ENCODE data around the gene VEPH1. TPM values are rescaled to one million over a fixed set of nuclear protein-coding genes. Genes with fewer than 3 reads are reported as not detected.

Gene VEPH1
- total and polyA plus RNA-seq, 9 of the 15 experiments (the other 6 are each of a cell fraction or from before 2014, with no cell fraction given) = 4.5 to 15.6 (median 5.8) TPM

- TF ChIP-seq THRA (IDR thresholded peaks at IDR 0.05) = no peak
- no peak for TF ChIP-seq PYGO2 (tag; IDR thresholded peaks at IDR 0.05)
- TF ChIP-seq HLTF (IDR thresholded peaks at IDR 0.05) = no peak
- no peak for TF ChIP-seq MCM5 (IDR thresholded peaks at IDR 0.05; ENCODE audit: low read depth)
- TF ChIP-seq SFPQ (IDR thresholded peaks at IDR 0.05; ENCODE audit: low read depth, low read length) = no peak
- TF ChIP-seq RBM25 (IDR thresholded peaks at IDR 0.05; ENCODE audit: low read depth, low read length, severe bottlenecking) = no peak
- no peak for TF ChIP-seq HDAC3 (IDR thresholded peaks at IDR 0.05; ENCODE audit: borderline replicate concordance, partially characterized antibody)
- no peak for TF ChIP-seq POU5F1 (IDR thresholded peaks at IDR 0.05; ENCODE audit: borderline replicate concordance, low read depth, low read length, partially characterized antibody)
- TF ChIP-seq EHMT2 (IDR thresholded peaks at IDR 0.05) = peak; percentile 77
- TF ChIP-seq LARP7 (IDR thresholded peaks at IDR 0.05) = no peak
- TF ChIP-seq NEUROD1 (IDR thresholded peaks at IDR 0.05; ENCODE audit: borderline replicate concordance, low read depth, low read length, partially characterized antibody) = no peak
- no peak for TF ChIP-seq ELK3 (CRISPR knock-in tag; IDR thresholded peaks at IDR 0.05)
- TF ChIP-seq UBTF (IDR thresholded peaks at IDR 0.05; ENCODE audit: borderline replicate concordance in 1 of 2, low read depth in 2 of 2, low read length in 2 of 2) = no peak
- no peak for TF ChIP-seq ZNF75A (CRISPR knock-in tag; IDR thresholded peaks at IDR 0.05)
- no peak for TF ChIP-seq KLF13 (tag; IDR thresholded peaks at IDR 0.05; ENCODE audit: borderline replicate concordance, low read depth)
- TF ChIP-seq AFF1 (IDR thresholded peaks at IDR 0.05; ENCODE audit: low read depth in 1 of 2, partially characterized antibody in 2 of 2) = peak in 1 of 2 experiments; percentile 38
Measured at GRCh38 chr3:157279237-157279636, 224.0 kb downstream of the VEPH1 start (continued).
